ENCODE results near the gene LNPK.
"Not testable (repeated sequence)": the region's sequence is repeated elsewhere in the genome, so short reads cannot be mapped to it uniquely, and the experiment has no call there.

LNPK gene

GRCh38 chr2:175966839-175967238 is 35.2 kb downstream of the LNPK start:
- DNase-seq: no peak

GRCh38 chr2:175965773-175966172 is 36.3 kb downstream of the LNPK start:
- DNase-seq: no peak

GRCh38 chr2:175964195-175964594 is 37.9 kb downstream of the LNPK start:
- no peak for DNase-seq

GRCh38 chr2:175963171-175963570 is 38.9 kb downstream of the LNPK start:
- not testable (repeated sequence) for DNase-seq

GRCh38 chr2:175957845-175958244 is 44.2 kb downstream of the LNPK start:
- DNase-seq: no peak

- DNase-seq: no peak
Measured at GRCh38 chr2:175955136-175955535, 46.9 kb downstream of the LNPK start.

- no peak for DNase-seq
Measured at GRCh38 chr2:175950512-175950911, 51.6 kb downstream of the LNPK start.

- no peak for DNase-seq
Measured at GRCh38 chr2:175948191-175948590, 53.9 kb downstream of the LNPK start.

GRCh38 chr2:175947073-175947472 is 55.0 kb downstream of the LNPK start:
- DNase-seq: no peak

- DNase-seq: no peak
Measured at GRCh38 chr2:175941699-175942098, 60.4 kb downstream of the LNPK start.

- no peak for DNase-seq
Measured at GRCh38 chr2:175937216-175937615, 64.9 kb downstream of the LNPK start.

GRCh38 chr2:175935289-175936181 is 66.5 kb downstream of the LNPK start:
- no peak for DNase-seq

- DNase-seq: no peak
Measured at GRCh38 chr2:175932675-175933074, 69.4 kb downstream of the LNPK start.

GRCh38 chr2:175931805-175932204 is 70.3 kb downstream of the LNPK start:
- DNase-seq: no peak

GRCh38 chr2:175930504-175930903 is 71.6 kb downstream of the LNPK start:
- DNase-seq: no peak

GRCh38 chr2:175929850-175930249 is 72.2 kb downstream of the LNPK start:
- no peak for DNase-seq

- no peak for DNase-seq
Measured at GRCh38 chr2:175926272-175926671, 75.8 kb downstream of the LNPK start.

- no peak for DNase-seq
Measured at GRCh38 chr2:175922160-175922559, 79.9 kb downstream of the LNPK start.

GRCh38 chr2:175918935-175919334 is 83.1 kb downstream of the LNPK start:
- no peak for DNase-seq

- DNase-seq: no peak
Measured at GRCh38 chr2:175914846-175915245, 87.2 kb downstream of the LNPK start.

GRCh38 chr2:175913849-175914743 is 88.0 kb downstream of the LNPK start:
- not testable (repeated sequence) for DNase-seq

- not testable (repeated sequence) for DNase-seq
Measured at GRCh38 chr2:175913267-175913666, 88.8 kb downstream of the LNPK start.

GRCh38 chr2:175904035-175904434 is 98.0 kb downstream of the LNPK start:
- no peak for DNase-seq
